GM12865 (cell line): ENCODE measurements around the gene PRR35.
A peak's percentile ranks its signal among the peaks of the same experiment; 100 is the strongest.

Experiments
- DNase-seq: peaks from one replicate; pipeline ENCODE4 v3.0.0; 2010; ENCODE audit warnings: low read depth
- H3K4me3 ChIP-seq: 2 replicates; pipeline ENCODE4 v1.5.1; 2011; ENCODE audit warnings: mild to moderate bottlenecking, low read depth, low read length, control low read depth
- TF ChIP-seq, protein P1 (sequence below): IDR thresholded peaks from 2 replicates; pipeline ENCODE4 v1.5.1; 2011; ENCODE audit warnings: low read length, control low read depth, low read depth, inconsistent platforms; ENCODE audit not compliant: insufficient read depth; ENCODE audit errors: missing control alignments

PRR35 gene

GRCh38 chr16:575354-576196 is 15.4 kb downstream of the PRR35 start:
- no peak overlapping the region for H3K4me3 ChIP-seq
- DNase-seq = no peak
- TF ChIP-seq, protein P1, sequence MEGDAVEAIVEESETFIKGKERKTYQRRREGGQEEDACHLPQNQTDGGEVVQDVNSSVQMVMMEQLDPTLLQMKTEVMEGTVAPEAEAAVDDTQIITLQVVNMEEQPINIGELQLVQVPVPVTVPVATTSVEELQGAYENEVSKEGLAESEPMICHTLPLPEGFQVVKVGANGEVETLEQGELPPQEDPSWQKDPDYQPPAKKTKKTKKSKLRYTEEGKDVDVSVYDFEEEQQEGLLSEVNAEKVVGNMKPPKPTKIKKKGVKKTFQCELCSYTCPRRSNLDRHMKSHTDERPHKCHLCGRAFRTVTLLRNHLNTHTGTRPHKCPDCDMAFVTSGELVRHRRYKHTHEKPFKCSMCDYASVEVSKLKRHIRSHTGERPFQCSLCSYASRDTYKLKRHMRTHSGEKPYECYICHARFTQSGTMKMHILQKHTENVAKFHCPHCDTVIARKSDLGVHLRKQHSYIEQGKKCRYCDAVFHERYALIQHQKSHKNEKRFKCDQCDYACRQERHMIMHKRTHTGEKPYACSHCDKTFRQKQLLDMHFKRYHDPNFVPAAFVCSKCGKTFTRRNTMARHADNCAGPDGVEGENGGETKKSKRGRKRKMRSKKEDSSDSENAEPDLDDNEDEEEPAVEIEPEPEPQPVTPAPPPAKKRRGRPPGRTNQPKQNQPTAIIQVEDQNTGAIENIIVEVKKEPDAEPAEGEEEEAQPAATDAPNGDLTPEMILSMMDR = no peak

GRCh38 chr16:576197-576822 is 16.1 kb downstream of the PRR35 start:
- H3K4me3 ChIP-seq = no peak overlapping the region
- no peak for DNase-seq
- TF ChIP-seq, protein P1 = no peak

GRCh38 chr16:576823-577201 is 16.6 kb downstream of the PRR35 start:
- no peak for DNase-seq
- no peak overlapping the region for H3K4me3 ChIP-seq
- TF ChIP-seq, protein P1 = no peak

- no peak overlapping the region for H3K4me3 ChIP-seq
- DNase-seq = no peak
- TF ChIP-seq, protein P1 = no peak
Observed at GRCh38 chr16:577796-578195, 17.6 kb downstream of the PRR35 start.

- TF ChIP-seq, protein P1 = no peak
- H3K4me3 ChIP-seq = no peak overlapping the region
- no peak for DNase-seq
Observed at GRCh38 chr16:578232-578869, 18.2 kb downstream of the PRR35 start.

DNA sequence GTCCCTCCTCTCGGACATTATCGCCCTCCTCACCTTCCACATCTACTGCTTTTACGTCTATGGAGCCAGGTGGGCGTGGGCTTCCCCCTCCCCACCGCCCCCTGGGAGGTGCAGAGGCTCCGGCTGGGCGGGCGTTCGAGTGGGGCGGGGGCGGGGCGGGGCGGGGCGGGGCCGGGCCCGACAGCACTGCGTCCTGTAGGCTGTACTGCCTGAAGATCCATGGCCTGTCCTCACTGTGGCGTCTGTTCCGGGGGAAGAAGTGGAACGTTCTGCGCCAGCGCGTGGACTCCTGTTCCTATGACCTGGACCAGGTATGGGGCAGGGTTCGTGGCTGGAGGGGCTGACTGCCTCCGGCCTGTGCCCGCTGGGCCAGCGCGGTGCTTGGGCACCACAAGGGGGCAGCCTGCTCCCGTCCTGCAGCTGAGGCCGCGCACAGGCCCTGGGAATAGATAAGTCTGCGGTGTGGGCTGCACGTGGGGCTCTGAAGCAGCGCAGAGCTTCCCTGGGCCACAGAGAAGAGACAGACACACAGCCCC is 18.7 kb downstream of the PRR35 start:
- H3K4me3 ChIP-seq = no peak overlapping the region
- TF ChIP-seq, protein P1 = peak; percentile 86
- peak; percentile 87 for DNase-seq
